Measurements from ENCODE around the gene PTPN20.

Gene PTPN20

GRCh38 chr10:47022311-47023131 lies 111.3 kb downstream of the PTPN20 start:
- Histone ChIP-seq H3K79me2 (no peaks in the 10 kb centered on the region), H3K27me3 (ENCODE audit: control insufficient read depth, insufficient read depth, low read length) (no peaks in the 10 kb centered on the region), H3K4me1 (no peaks in the 10 kb centered on the region), H3K4me3 (ENCODE audit: low read depth, low read length) (no peak overlapping the region), H3K9me3 (ENCODE audit: control insufficient read depth, low read length) (no peaks in the 10 kb centered on the region), H2AFZ (no peak overlapping the region), H3K9ac (no peak overlapping the region), H3K27ac (no peak overlapping the region), H3K36me3 (ENCODE audit: control insufficient read depth, insufficient read depth, low read length) (no peaks in the 10 kb centered on the region), H3K4me2 (ENCODE audit: low read length) (no peak overlapping the region)
- no peak for TF ChIP-seq CTCF (IDR thresholded peaks at IDR 0.05)

GRCh38 chr10:47023237-47024045 lies 112.2 kb downstream of the PTPN20 start:
- no peak overlapping the region for H3K4me3 ChIP-seq (ENCODE audit: low read depth, low read length)
- H3K79me2 ChIP-seq, result no peaks in the 10 kb centered on the region
- TF ChIP-seq CTCF (IDR thresholded peaks at IDR 0.05), result no peak
- H3K4me2 ChIP-seq (ENCODE audit: low read length), result no peak overlapping the region
- no peaks in the 10 kb centered on the region for H3K36me3 ChIP-seq (ENCODE audit: control insufficient read depth, insufficient read depth, low read length)
- no peaks in the 10 kb centered on the region for H3K9me3 ChIP-seq (ENCODE audit: control insufficient read depth, low read length)
- no peaks in the 10 kb centered on the region for H3K27me3 ChIP-seq (ENCODE audit: control insufficient read depth, insufficient read depth, low read length)
- no peak overlapping the region for H2AFZ ChIP-seq
- no peak overlapping the region for H3K27ac ChIP-seq
- no peaks in the 10 kb centered on the region for H3K4me1 ChIP-seq
- no peak overlapping the region for H3K9ac ChIP-seq

- no peak overlapping the region for H2AFZ ChIP-seq
- H3K9ac ChIP-seq, result no peak overlapping the region
- H3K27me3 ChIP-seq (ENCODE audit: control insufficient read depth, insufficient read depth, low read length), result no peaks in the 10 kb centered on the region
- H3K36me3 ChIP-seq (ENCODE audit: control insufficient read depth, insufficient read depth, low read length), result no peaks in the 10 kb centered on the region
- no peak overlapping the region for H3K27ac ChIP-seq
- TF ChIP-seq CTCF (IDR thresholded peaks at IDR 0.05), result no peak
- no peak overlapping the region for H3K4me3 ChIP-seq (ENCODE audit: low read depth, low read length)
- H3K79me2 ChIP-seq, result no peaks in the 10 kb centered on the region
- no peak overlapping the region for H3K4me2 ChIP-seq (ENCODE audit: low read length)
- no peaks in the 10 kb centered on the region for H3K4me1 ChIP-seq
- no peaks in the 10 kb centered on the region for H3K9me3 ChIP-seq (ENCODE audit: control insufficient read depth, low read length)
Observed at GRCh38 chr10:47024046-47024322, 112.8 kb downstream of the PTPN20 start.

GRCh38 chr10:47024399-47025252 lies 113.4 kb downstream of the PTPN20 start:
- Histone ChIP-seq H3K27ac (no peak overlapping the region), H3K9me3 (ENCODE audit: control insufficient read depth, low read length) (no peaks in the 10 kb centered on the region), H3K36me3 (ENCODE audit: control insufficient read depth, insufficient read depth, low read length) (no peaks in the 10 kb centered on the region), H3K79me2 (no peaks in the 10 kb centered on the region), H3K4me1 (no peaks in the 10 kb centered on the region), H2AFZ (no peak overlapping the region), H3K9ac (no peak overlapping the region), H3K4me3 (ENCODE audit: low read depth, low read length) (no peak overlapping the region), H3K4me2 (ENCODE audit: low read length) (no peak overlapping the region), H3K27me3 (ENCODE audit: control insufficient read depth, insufficient read depth, low read length) (no peaks in the 10 kb centered on the region)
- TF ChIP-seq CTCF (IDR thresholded peaks at IDR 0.05), result peak; percentile 63

Measured in parathyroid adenoma (tissue), 2 donors.